ENCODE measurements around the gene ANAPC2. TPM values are rescaled to one million over a fixed set of nuclear protein-coding genes. Genes with fewer than 3 reads are reported as not detected.

Gene ANAPC2
- total and polyA plus RNA-seq, 8 donors, result 22.2 to 122 (median 34.7) TPM

DNA sequence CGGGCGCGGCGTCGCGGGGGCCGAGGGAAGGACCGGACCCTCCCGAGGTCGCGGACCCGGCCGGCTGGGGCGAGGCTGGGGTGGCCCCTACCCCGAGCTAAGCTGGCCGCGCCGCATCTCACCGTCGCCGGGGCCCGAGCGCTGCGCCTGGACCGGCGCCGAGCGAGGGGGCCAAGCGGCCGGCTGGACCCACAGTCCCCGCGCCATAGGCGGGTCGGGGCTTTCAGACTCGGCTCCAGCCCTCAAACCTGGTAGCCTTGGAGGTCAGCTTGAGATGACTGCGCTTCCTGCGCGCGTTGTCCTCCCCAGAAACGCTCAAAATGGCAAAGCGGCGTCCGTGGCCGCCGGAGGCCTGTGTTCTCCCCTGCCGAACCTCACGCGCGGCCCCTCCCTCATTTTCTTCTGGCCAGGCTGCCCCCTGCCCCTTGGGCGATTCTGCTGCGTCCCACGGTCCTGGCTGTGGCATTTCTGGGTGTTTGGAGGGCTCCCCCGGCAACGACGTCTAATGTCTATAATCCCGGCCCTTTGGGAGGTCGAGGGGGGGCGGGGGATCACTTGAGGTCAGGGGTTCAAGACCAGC, 58.1 kb downstream of the ANAPC2 start:
- Histone ChIP-seq H3K27me3 (no peaks in the 10 kb centered on the region), H3K9me3 (no peaks in the 10 kb centered on the region), H3K4me3 (peak overlapping the region; percentile 61 to 82 (median 74)), H3K36me3 (no peaks in the 10 kb centered on the region), H3K27ac (peak overlapping the region; percentile 75 to 90 (median 84)), H3K4me1 (peaks cover 8 to 19% (median 11%) of the 10 kb centered on the region in 3 donors)
- FAIRE-seq (no peak), DNase-seq (peak in 1 of 6 donors; percentile 51), ATAC-seq (peak in 2 of 4 donors; percentile 0 to 2)
- intact Hi-C loops (cut with DNase I), result no loop called here
- 5 to 6% methylated on average over 31 to 58 of the region's 58 CpGs for WGBS, 2 donors
- TF ChIP-seq, protein P1, sequence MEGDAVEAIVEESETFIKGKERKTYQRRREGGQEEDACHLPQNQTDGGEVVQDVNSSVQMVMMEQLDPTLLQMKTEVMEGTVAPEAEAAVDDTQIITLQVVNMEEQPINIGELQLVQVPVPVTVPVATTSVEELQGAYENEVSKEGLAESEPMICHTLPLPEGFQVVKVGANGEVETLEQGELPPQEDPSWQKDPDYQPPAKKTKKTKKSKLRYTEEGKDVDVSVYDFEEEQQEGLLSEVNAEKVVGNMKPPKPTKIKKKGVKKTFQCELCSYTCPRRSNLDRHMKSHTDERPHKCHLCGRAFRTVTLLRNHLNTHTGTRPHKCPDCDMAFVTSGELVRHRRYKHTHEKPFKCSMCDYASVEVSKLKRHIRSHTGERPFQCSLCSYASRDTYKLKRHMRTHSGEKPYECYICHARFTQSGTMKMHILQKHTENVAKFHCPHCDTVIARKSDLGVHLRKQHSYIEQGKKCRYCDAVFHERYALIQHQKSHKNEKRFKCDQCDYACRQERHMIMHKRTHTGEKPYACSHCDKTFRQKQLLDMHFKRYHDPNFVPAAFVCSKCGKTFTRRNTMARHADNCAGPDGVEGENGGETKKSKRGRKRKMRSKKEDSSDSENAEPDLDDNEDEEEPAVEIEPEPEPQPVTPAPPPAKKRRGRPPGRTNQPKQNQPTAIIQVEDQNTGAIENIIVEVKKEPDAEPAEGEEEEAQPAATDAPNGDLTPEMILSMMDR (IDR thresholded peaks at IDR 0.05), result no peak

DNA sequence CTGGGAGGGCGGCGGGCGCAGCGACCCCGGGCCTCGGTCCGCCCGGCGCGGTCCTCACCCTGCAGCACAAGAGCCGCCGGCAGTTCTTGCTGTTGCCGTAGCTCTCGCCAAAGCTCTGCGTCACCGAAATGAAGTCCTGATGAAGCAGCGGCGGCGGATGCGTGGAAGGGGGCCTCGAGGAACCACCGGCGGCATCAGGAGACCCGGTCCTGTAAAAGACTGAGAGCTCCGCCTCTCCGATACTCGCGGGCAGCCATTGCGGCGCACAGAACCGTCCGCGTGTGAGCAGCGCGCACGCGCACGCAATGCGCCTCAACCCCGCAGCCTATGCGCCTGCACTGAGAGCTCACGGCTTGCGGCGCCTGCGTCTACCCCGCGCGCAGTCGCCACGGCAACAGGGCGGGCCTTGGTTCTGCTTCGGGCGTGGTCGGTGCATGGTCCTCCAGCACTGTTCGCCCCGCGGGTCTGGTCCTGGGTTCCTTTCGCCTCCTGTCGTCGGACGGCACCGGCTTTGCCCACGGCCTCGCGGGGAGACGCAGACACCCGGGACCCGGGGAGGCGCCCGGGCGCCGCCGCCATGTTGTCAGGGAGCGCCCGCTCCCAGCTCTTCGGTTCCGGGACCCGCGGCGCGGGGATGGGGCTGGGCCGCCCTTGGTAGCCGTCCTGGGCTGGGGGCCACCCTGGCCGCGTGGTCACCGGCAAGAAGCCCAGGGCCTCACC, 58.7 kb downstream of the ANAPC2 start:
- TF ChIP-seq, protein P1 (IDR thresholded peaks at IDR 0.05), result no peak
- Histone ChIP-seq H3K27ac (peak overlapping the region; percentile 75 to 90 (median 84)), H3K36me3 (no peaks in the 10 kb centered on the region), H3K4me3 (peak overlapping the region; percentile 61 to 82 (median 74)), H3K9me3 (no peaks in the 10 kb centered on the region), H3K27me3 (no peaks in the 10 kb centered on the region), H3K4me1 (peaks cover 8 to 19% (median 11%) of the 10 kb centered on the region in 3 donors)
- FAIRE-seq, result no peak
- DNase-seq, result peak; percentile 86 to 96 (median 88)
- WGBS, 2 donors, result 1% methylated on average over 64 to 86 of the region's 86 CpGs
- intact Hi-C loops (cut with DNase I), result no loop called here
- peak; percentile 79 to 95 (median 90) for ATAC-seq

DNA sequence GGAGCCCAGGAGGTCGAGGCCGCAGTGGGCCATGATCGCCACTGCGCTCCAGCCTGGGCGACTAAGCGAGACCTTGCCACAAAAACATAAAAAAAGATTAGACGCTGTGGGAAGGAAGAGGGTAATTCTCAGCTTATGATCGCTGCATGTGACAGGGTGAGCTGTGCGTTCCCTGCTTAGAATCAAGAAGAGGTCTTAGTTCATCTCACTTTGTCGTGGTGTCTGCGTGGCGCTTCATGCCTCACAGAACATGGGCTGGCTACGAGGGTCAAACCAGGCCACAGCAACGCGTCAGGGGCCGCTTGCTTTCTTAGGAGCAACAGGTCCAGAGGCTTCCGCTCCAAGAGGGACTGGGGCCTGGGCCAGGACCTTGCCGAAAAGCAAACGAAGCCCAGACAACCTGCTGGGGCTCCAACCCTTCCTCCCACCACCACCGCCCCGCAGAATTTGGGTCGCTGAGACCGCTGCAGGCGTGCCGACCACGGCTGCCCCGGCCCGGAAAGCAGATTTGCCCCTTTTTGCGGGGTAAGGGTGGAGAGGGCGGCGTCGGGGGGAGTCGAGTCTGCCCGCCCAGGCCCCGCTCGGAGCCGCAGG, 59.4 kb downstream of the ANAPC2 start:
- FAIRE-seq (no peak), DNase-seq (peak in 4 of 6 donors; percentile 40 to 71 (median 64))

DNA sequence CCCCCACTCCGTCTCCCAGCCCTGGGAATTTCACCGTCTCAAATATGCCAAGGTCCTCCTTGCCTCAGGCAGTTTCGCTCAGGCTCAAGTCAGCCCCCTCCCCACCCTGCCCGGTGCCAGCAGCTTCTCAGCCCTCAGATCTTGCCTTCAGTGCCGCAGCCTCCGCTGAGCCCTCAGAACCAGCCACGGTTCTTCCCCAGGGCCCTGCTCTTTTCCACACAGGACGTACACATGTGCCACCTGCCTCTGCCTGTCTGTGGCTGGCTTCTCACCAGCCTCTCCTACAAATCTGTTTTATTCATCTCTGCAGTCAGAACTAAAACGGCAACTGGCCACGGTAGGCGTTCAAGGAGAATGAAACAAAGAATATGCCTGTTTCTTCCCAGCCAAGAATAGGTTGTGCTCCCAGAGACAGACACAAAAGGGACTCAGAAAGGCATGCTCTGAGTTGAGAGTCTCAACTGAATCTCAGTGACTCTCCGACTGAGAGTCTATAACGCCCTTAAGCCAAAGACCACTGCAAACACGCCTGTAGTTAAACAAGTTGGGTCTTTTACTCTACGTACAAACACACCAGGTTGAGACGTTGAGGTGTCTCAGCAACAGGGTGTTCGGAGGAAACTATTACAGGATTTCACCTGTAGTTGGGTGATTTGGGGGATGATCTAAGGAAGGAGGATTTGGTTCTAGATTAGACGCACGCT, 60.0 kb downstream of the ANAPC2 start:
- H3K4me3 ChIP-seq, result peak overlapping the region; percentile 61 to 82 (median 74)
- FAIRE-seq (no peak), ATAC-seq (peak; percentile 7 to 22 (median 15)), DNase-seq (peak in 2 of 6 donors; percentile 44 to 74)
- intact Hi-C loops (cut with DNase I), result no loop called here
- 11% methylated on average over 19 of the region's 19 CpGs for WGBS, 2 donors
- H3K9me3 ChIP-seq, result no peaks in the 10 kb centered on the region
- peaks cover 8 to 19% (median 11%) of the 10 kb centered on the region in 3 donors for H3K4me1 ChIP-seq
- peak overlapping the region; percentile 75 to 90 (median 84) for H3K27ac ChIP-seq
- H3K27me3 ChIP-seq, result no peaks in the 10 kb centered on the region
- H3K36me3 ChIP-seq, result no peaks in the 10 kb centered on the region
- TF ChIP-seq, protein P1 (IDR thresholded peaks at IDR 0.05), result no peak

More for the DNA sequence above, 59.4 kb downstream of the ANAPC2 start:
- WGBS, 2 donors, result 3 to 6% methylated on average over 32 to 37 of the region's 37 CpGs
- Histone ChIP-seq H3K36me3 (no peaks in the 10 kb centered on the region), H3K27me3 (no peaks in the 10 kb centered on the region), H3K27ac (peak overlapping the region; percentile 75 to 90 (median 84)), H3K4me3 (peak overlapping the region; percentile 61 to 82 (median 74)), H3K9me3 (no peaks in the 10 kb centered on the region), H3K4me1 (peaks cover 8 to 19% (median 11%) of the 10 kb centered on the region in 3 donors)
- TF ChIP-seq, protein P1 (IDR thresholded peaks at IDR 0.05), result no peak
- intact Hi-C loops (cut with DNase I), result no loop called here
- peak; percentile 8 to 24 (median 22) for ATAC-seq

Measured in pancreas (tissue), 10 donors.